WTC11 (cell line): ENCODE results near the gene ECE1. TPM values are rescaled to one million over a fixed set of nuclear protein-coding genes. Genes with fewer than 3 reads are reported as not detected.

Experiments used
- ATAC-seq: fragments of 200-7000 bp; cut with Tn5 transposase; 2 replicates; pipeline ENCODE4 v1.10.0; 2021; ENCODE audit warnings: mild to moderate bottlenecking, moderate library complexity
- CTCF ChIA-PET: fragments of 300-600 bp; sonication (Branson Sonifier 250); formaldehyde crosslinking; loops from one replicate; lab custom pipeline; 2021; ENCODE audit warnings: antibody characterized with exemption; lab: Charles Lee
- POLR2A ChIA-PET: fragments of 350-600 bp; sonication (Branson Sonifier 250); formaldehyde crosslinking; loops from one replicate; lab custom pipeline; 2021; ENCODE audit warnings: antibody characterized with exemption; lab: Charles Lee
- DNase-seq: peaks from one replicate; pipeline ENCODE4 v3.0.0; 2021; ENCODE audit warnings: low spot score
- H3K27ac Mint-ChIP-seq: 2 replicates; pipeline ENCODE4 v1.8.0; 2021; ENCODE audit warnings: mixed read lengths
- H3K27me3 Mint-ChIP-seq: 2 replicates; pipeline ENCODE4 v1.8.0; 2021; ENCODE audit warnings: low read depth, mild to moderate bottlenecking, moderate library complexity, mixed read lengths
- H3K36me3 Mint-ChIP-seq: 2 replicates; pipeline ENCODE4 v1.8.0; 2021; ENCODE audit warnings: mixed read lengths
- H3K4me1 Mint-ChIP-seq: 2 replicates; pipeline ENCODE4 v1.8.0; 2022; ENCODE audit warnings: mixed read lengths
- H3K4me3 Mint-ChIP-seq: 2 replicates; pipeline ENCODE4 v1.8.0; 2021; ENCODE audit warnings: mild to moderate bottlenecking, moderate library complexity, mixed read lengths
- H3K9me3 Mint-ChIP-seq: 2 replicates; pipeline ENCODE4 v1.8.0; 2021; ENCODE audit warnings: mixed read lengths
- AFF4 ChIP-seq: sonication (generic); formaldehyde crosslinking; IDR thresholded peaks from 2 replicates; pipeline ENCODE4 v1.8.1; 2023; ENCODE audit warnings: mild to moderate bottlenecking, missing genetic modification reagents, borderline replicate concordance
- ATF2 ChIP-seq: sonication (generic); formaldehyde crosslinking; IDR thresholded peaks from 2 replicates; pipeline ENCODE4 v1.8.1; 2022; ENCODE audit warnings: low read depth, missing genetic modification reagents, borderline replicate concordance
- ATF6 ChIP-seq: sonication (generic); formaldehyde crosslinking; IDR thresholded peaks from 2 replicates; pipeline ENCODE4 v1.8.1; 2023; ENCODE audit warnings: mild to moderate bottlenecking, missing genetic modification reagents
- CTCF ChIP-seq: fragments of 200-600 bp; IDR thresholded peaks from 2 replicates; pipeline ENCODE4 v1.8.0; 2022; ENCODE audit warnings: antibody characterized with exemption
- E2F4 ChIP-seq: sonication (generic); formaldehyde crosslinking; IDR thresholded peaks from 2 replicates; pipeline ENCODE4 v1.8.1; 2022; ENCODE audit warnings: low read depth, mild to moderate bottlenecking, moderate library complexity, missing genetic modification reagents, borderline replicate concordance
- GABPB1 ChIP-seq: sonication (generic); formaldehyde crosslinking; IDR thresholded peaks from 2 replicates; pipeline ENCODE4 v1.8.1; 2023; ENCODE audit warnings: mild to moderate bottlenecking, missing genetic modification reagents
- GTF2I ChIP-seq: fragments of 250-450 bp; sonication (Bioruptor Pico); conservative IDR thresholded peaks from 2 replicates; pipeline ENCODE4 v1.4.0; 2021; ENCODE audit warnings: mild to moderate bottlenecking
- KAT7 ChIP-seq: sonication (generic); formaldehyde crosslinking; IDR thresholded peaks from 2 replicates; pipeline ENCODE4 v1.8.1; 2023; ENCODE audit warnings: missing genetic modification reagents, mild to moderate bottlenecking, borderline replicate concordance
- MYBL2 ChIP-seq: sonication (generic); formaldehyde crosslinking; IDR thresholded peaks from 2 replicates; pipeline ENCODE4 v1.8.1; 2023; ENCODE audit warnings: mild to moderate bottlenecking, moderate library complexity, missing genetic modification reagents
- NFE2L1 ChIP-seq: sonication (generic); formaldehyde crosslinking; IDR thresholded peaks from 2 replicates; pipeline ENCODE4 v1.8.1; 2023; ENCODE audit warnings: missing genetic modification reagents
- NFYB ChIP-seq: sonication (generic); formaldehyde crosslinking; conservative IDR thresholded peaks from 2 replicates; pipeline ENCODE4 v1.8.0; 2022; ENCODE audit warnings: low read depth, missing genetic modification reagents
- SOX15 ChIP-seq: fragments of 250-450 bp; sonication (Bioruptor Pico); IDR thresholded peaks from 2 replicates; pipeline ENCODE4 v1.9.0; 2021; ENCODE audit warnings: mild to moderate bottlenecking
- USF2 ChIP-seq: sonication (generic); formaldehyde crosslinking; IDR thresholded peaks from 2 replicates; pipeline ENCODE4 v1.8.1; 2023; ENCODE audit warnings: mild to moderate bottlenecking, missing genetic modification reagents, moderate library complexity
- ZNF121 ChIP-seq: sonication (generic); formaldehyde crosslinking; IDR thresholded peaks from 2 replicates; pipeline ENCODE4 v1.8.0; 2023; ENCODE audit warnings: missing genetic modification reagents
- ZNF317 ChIP-seq: sonication (generic); formaldehyde crosslinking; IDR thresholded peaks from 2 replicates; pipeline ENCODE4 v1.8.1; 2023; ENCODE audit warnings: low read depth, mild to moderate bottlenecking, moderate library complexity, missing genetic modification reagents, borderline replicate concordance
- ZNF425 ChIP-seq: fragments of 250-450 bp; sonication (Bioruptor Pico); conservative IDR thresholded peaks from 2 replicates; pipeline ENCODE4 v1.9.0; 2021; ENCODE audit warnings: mild to moderate bottlenecking
- ZNF512 ChIP-seq: sonication (generic); formaldehyde crosslinking; IDR thresholded peaks from 2 replicates; pipeline ENCODE4 v1.8.1; 2022; ENCODE audit warnings: missing genetic modification reagents, borderline replicate concordance
- total RNA-seq: library from RNA; stranded (reverse); gene quantifications from 3 replicates; pipeline ENCODE4 v1.2.3, GENCODE V29; 2021

The ECE1 gene
- total RNA-seq, 1 experiment from 2014 or later = 45.0 TPM

- no peak for TF ChIP-seq ATF6 (CRISPR knock-in tag)
These were observed 102.0 kb downstream of the ECE1 start (continued) for GRCh38 chr1:21188235-21188634.

- ATAC-seq = no peak
- TF ChIP-seq CTCF = no peak
- no peak for TF ChIP-seq ATF2 (CRISPR knock-in tag)
- no peak for TF ChIP-seq USF2 (CRISPR knock-in tag)
- no peak for TF ChIP-seq AFF4 (CRISPR knock-in tag)
- no peak for TF ChIP-seq ZNF512 (CRISPR knock-in tag)
- no peak for TF ChIP-seq NFYB (CRISPR knock-in tag)
- TF ChIP-seq KAT7 = no peak
- TF ChIP-seq ZNF317 (CRISPR knock-in tag) = no peak
- TF ChIP-seq ZNF121 = no peak
- no peak for TF ChIP-seq E2F4 (CRISPR knock-in tag)
- TF ChIP-seq GABPB1 (CRISPR knock-in tag) = no peak
- TF ChIP-seq GTF2I (CRISPR knock-in tag) = no peak
- TF ChIP-seq NFE2L1 (CRISPR knock-in tag) = no peak
- TF ChIP-seq SOX15 (CRISPR knock-in tag) = no peak
- no peak for TF ChIP-seq ZNF425 (CRISPR knock-in tag)
- TF ChIP-seq MYBL2 (CRISPR knock-in tag) = no peak
- no peak for DNase-seq
- POLR2A ChIA-PET = no interaction called here
- Mint-ChIP-seq H3K4me1 (no peaks in the 10 kb centered on the region), H3K27me3 (peaks cover 94% of the 10 kb centered on the region), H3K36me3 (no peaks in the 10 kb centered on the region), H3K27ac (no peak overlapping the region), H3K9me3 (no peaks in the 10 kb centered on the region), H3K4me3 (no peak overlapping the region)
- CTCF ChIA-PET = interaction anchor here (0.7 to 4.4 kb wide), 3 partner anchors 10 to 543 kb away, joined by 3 to 31 read pairs (median 7); no protein-coding TSS in a partner anchor
These were observed 105.0 kb downstream of the ECE1 start for GRCh38 chr1:21185221-21185731.
